T-helper 2 cell treated with Interferon-gamma antibody and Interleukin-4, amounts not matched to agents 5 μg/mL and 100 μg/mL, for 36 hours (primary cell): Measurements from ENCODE around the gene LTB4R2.

Experiments used
- DNase-seq: peaks from one replicate; pipeline ENCODE4 v3.0.0; 2021; ENCODE audit warnings: low spot score
- H3K27ac Mint-ChIP-seq: one replicate; pipeline ENCODE4 v1.8.0; 2021; ENCODE audit warnings: mild to moderate bottlenecking, mixed read lengths
- H3K27me3 Mint-ChIP-seq: one replicate; pipeline ENCODE4 v1.8.0; 2021; ENCODE audit warnings: low read depth, mixed read lengths
- H3K36me3 Mint-ChIP-seq: one replicate; pipeline ENCODE4 v1.8.0; 2021; ENCODE audit warnings: low read depth, mixed read lengths
- H3K4me1 Mint-ChIP-seq: one replicate; pipeline ENCODE4 v1.8.0; 2021; ENCODE audit warnings: low read depth, mixed read lengths
- H3K4me3 Mint-ChIP-seq: one replicate; pipeline ENCODE4 v1.8.0; 2022; ENCODE audit warnings: mild to moderate bottlenecking, moderate library complexity, mixed read lengths
- H3K9me3 Mint-ChIP-seq: one replicate; pipeline ENCODE4 v1.8.0; 2021; ENCODE audit warnings: mixed read lengths

The LTB4R2 gene

GRCh38 chr14:24309538-24310264 is at the start of gene LTB4R2:
Gene LTB4R2, plus strand, starts transcription at chr14:24310140. Its CDS starts 525 bp downstream, at chr14:24310665.
- H3K4me3 Mint-ChIP-seq, result peak within 1 kb of the TSS; percentile 87
- no peaks in the 10 kb centered on the region for H3K27me3 Mint-ChIP-seq
- peaks cover 54% of the 10 kb centered on the region for H3K4me1 Mint-ChIP-seq
- H3K27ac Mint-ChIP-seq, result peak within 1 kb of the TSS; percentile 80
- no peaks in the 10 kb centered on the region for H3K9me3 Mint-ChIP-seq
- H3K36me3 Mint-ChIP-seq, result peaks cover 57% of the 10 kb centered on the region
- DNase-seq, result no peak

- no peak overlapping the region for H3K27ac Mint-ChIP-seq
- no peaks in the 10 kb centered on the region for H3K9me3 Mint-ChIP-seq
- H3K4me3 Mint-ChIP-seq, result no peak overlapping the region
- no peak for DNase-seq
- peaks cover 4% of the 10 kb centered on the region for H3K36me3 Mint-ChIP-seq
- no peaks in the 10 kb centered on the region for H3K4me1 Mint-ChIP-seq
- H3K27me3 Mint-ChIP-seq, result no peaks in the 10 kb centered on the region
Observed at GRCh38 chr14:24260780-24261157, 49.2 kb upstream of the LTB4R2 start.

GRCh38 chr14:24261256-24261968 is 48.5 kb upstream of the LTB4R2 start:
- no peaks in the 10 kb centered on the region for H3K4me1 Mint-ChIP-seq
- DNase-seq, result no peak
- no peaks in the 10 kb centered on the region for H3K9me3 Mint-ChIP-seq
- H3K27ac Mint-ChIP-seq, result no peak overlapping the region
- no peaks in the 10 kb centered on the region for H3K27me3 Mint-ChIP-seq
- peaks cover 7% of the 10 kb centered on the region for H3K36me3 Mint-ChIP-seq
- H3K4me3 Mint-ChIP-seq, result no peak overlapping the region

- no peak for DNase-seq
- no peak overlapping the region for H3K4me3 Mint-ChIP-seq
- no peaks in the 10 kb centered on the region for H3K9me3 Mint-ChIP-seq
- H3K27me3 Mint-ChIP-seq, result no peaks in the 10 kb centered on the region
- no peak overlapping the region for H3K27ac Mint-ChIP-seq
- H3K36me3 Mint-ChIP-seq, result peaks cover 12% of the 10 kb centered on the region
- H3K4me1 Mint-ChIP-seq, result peaks cover under 1% of the 10 kb centered on the region
Observed at GRCh38 chr14:24261969-24262327, 48.0 kb upstream of the LTB4R2 start.

GRCh38 chr14:24262821-24263733 is 46.9 kb upstream of the LTB4R2 start, which contains the start of gene TGM1:
Gene TGM1, minus strand, starts transcription at chr14:24263177. Its CDS starts 825 bp downstream, at chr14:24262352.
- no peak for DNase-seq
- H3K4me1 Mint-ChIP-seq, result peaks cover 2% of the 10 kb centered on the region
- peaks cover 17% of the 10 kb centered on the region for H3K36me3 Mint-ChIP-seq
- H3K9me3 Mint-ChIP-seq, result no peaks in the 10 kb centered on the region
- H3K27ac Mint-ChIP-seq, result no peak within 1 kb of the TSS
- H3K27me3 Mint-ChIP-seq, result no peaks in the 10 kb centered on the region
- no peak within 1 kb of the TSS for H3K4me3 Mint-ChIP-seq

GRCh38 chr14:24263848-24264247 is 46.1 kb upstream of the LTB4R2 start:
- Mint-ChIP-seq H3K9me3 (no peaks in the 10 kb centered on the region), H3K27ac (no peak overlapping the region), H3K27me3 (no peaks in the 10 kb centered on the region), H3K4me1 (peaks cover 2% of the 10 kb centered on the region), H3K4me3 (no peak overlapping the region), H3K36me3 (peaks cover 18% of the 10 kb centered on the region)
- DNase-seq, result no peak

GRCh38 chr14:24264298-24264697 is 45.6 kb upstream of the LTB4R2 start:
- no peaks in the 10 kb centered on the region for H3K27me3 Mint-ChIP-seq
- H3K36me3 Mint-ChIP-seq, result peaks cover 22% of the 10 kb centered on the region
- H3K27ac Mint-ChIP-seq, result no peak overlapping the region
- no peaks in the 10 kb centered on the region for H3K9me3 Mint-ChIP-seq
- peaks cover 2% of the 10 kb centered on the region for H3K4me1 Mint-ChIP-seq
- no peak for DNase-seq
- H3K4me3 Mint-ChIP-seq, result no peak overlapping the region

- no peaks in the 10 kb centered on the region for H3K27me3 Mint-ChIP-seq
- H3K4me1 Mint-ChIP-seq, result peaks cover 14% of the 10 kb centered on the region
- H3K9me3 Mint-ChIP-seq, result no peaks in the 10 kb centered on the region
- DNase-seq, result no peak
- no peak overlapping the region for H3K27ac Mint-ChIP-seq
- H3K4me3 Mint-ChIP-seq, result no peak overlapping the region
- peaks cover 24% of the 10 kb centered on the region for H3K36me3 Mint-ChIP-seq
Observed at GRCh38 chr14:24266344-24267244, 43.3 kb upstream of the LTB4R2 start.

GRCh38 chr14:24267516-24267915 is 42.4 kb upstream of the LTB4R2 start:
- Mint-ChIP-seq H3K9me3 (no peaks in the 10 kb centered on the region), H3K27me3 (no peaks in the 10 kb centered on the region), H3K4me1 (peaks cover 23% of the 10 kb centered on the region), H3K27ac (no peak overlapping the region), H3K4me3 (no peak overlapping the region), H3K36me3 (peaks cover 24% of the 10 kb centered on the region)
- DNase-seq, result no peak

GRCh38 chr14:24268225-24268624 is 41.7 kb upstream of the LTB4R2 start:
- Mint-ChIP-seq H3K27ac (no peak overlapping the region), H3K27me3 (no peaks in the 10 kb centered on the region), H3K9me3 (no peaks in the 10 kb centered on the region), H3K4me3 (no peak overlapping the region), H3K36me3 (peaks cover 24% of the 10 kb centered on the region), H3K4me1 (peaks cover 27% of the 10 kb centered on the region)
- DNase-seq, result no peak

GRCh38 chr14:24269368-24269767 is 40.6 kb upstream of the LTB4R2 start:
- Mint-ChIP-seq H3K27ac (no peak overlapping the region), H3K4me3 (no peak overlapping the region), H3K36me3 (peaks cover 24% of the 10 kb centered on the region), H3K4me1 (peaks cover 39% of the 10 kb centered on the region), H3K9me3 (no peaks in the 10 kb centered on the region), H3K27me3 (no peaks in the 10 kb centered on the region)
- DNase-seq, result no peak

- no peak for DNase-seq
- H3K27me3 Mint-ChIP-seq, result no peaks in the 10 kb centered on the region
- H3K4me1 Mint-ChIP-seq, result peaks cover 40% of the 10 kb centered on the region
- peak overlapping the region; percentile 93 for H3K4me3 Mint-ChIP-seq
- peaks cover 24% of the 10 kb centered on the region for H3K36me3 Mint-ChIP-seq
- H3K27ac Mint-ChIP-seq, result peak overlapping the region; percentile 18
- H3K9me3 Mint-ChIP-seq, result no peaks in the 10 kb centered on the region
Observed at GRCh38 chr14:24269910-24270536, 39.9 kb upstream of the LTB4R2 start.
